ENCODE measurements around the gene MUC5AC.

- no peak for TF ChIP-seq CTCF (conservative IDR thresholded peaks at IDR 0.05; ENCODE audit: low read length)
- TF ChIP-seq EZH2phosphoT487 (IDR thresholded peaks at IDR 0.05; ENCODE audit: borderline replicate concordance, low read depth, low read length): no peak
Measured at GRCh38 chr11:1224491-1225385, 67.0 kb downstream of the MUC5AC start.

Data from OCI-LY7 (cell line).